K562 (cell line): Measurements from ENCODE around the gene TOM1L2. TPM values are rescaled to one million over a fixed set of nuclear protein-coding genes. Genes with fewer than 3 reads are reported as not detected.

Experiments used
- ARID2 ChIP-seq: fragments of 450-650 bp; IDR thresholded peaks from 2 replicates; pipeline ENCODE4 v1.6.1; 2017; ENCODE audit warnings: antibody characterized with exemption, mild to moderate bottlenecking
- ATF2 ChIP-seq: sonication (generic); formaldehyde crosslinking; IDR thresholded peaks from 2 replicates; pipeline ENCODE4 v1.8.1; 2022; ENCODE audit warnings: missing genetic modification reagents
- ATF4 ChIP-seq: fragments of 450-650 bp; formaldehyde crosslinking; IDR thresholded peaks from 2 replicates; pipeline ENCODE4 v1.4.0; 2022; ENCODE audit warnings: mild to moderate bottlenecking, moderate library complexity
- CREB1 ChIP-seq, 2 experiments: sonication (generic) in 1 of 2; formaldehyde crosslinking in 1 of 2; IDR thresholded peaks; 2 replicates each; pipeline versions ENCODE4 v1.6.1 to v1.8.0; 2012 to 2022; ENCODE audit warnings: inconsistent platforms in 1 of 2, mild to moderate bottlenecking in 1 of 2, missing genetic modification reagents in 1 of 2, moderate library complexity in 1 of 2
- E2F1 ChIP-seq: sonication (generic); formaldehyde crosslinking; IDR thresholded peaks from 2 replicates; pipeline ENCODE4 v1.8.1; 2023; ENCODE audit warnings: mild to moderate bottlenecking, missing genetic modification reagents, moderate library complexity
- ELK1 ChIP-seq: sonication (generic); formaldehyde crosslinking; IDR thresholded peaks from 2 replicates; pipeline ENCODE4 v1.8.1; 2022; ENCODE audit warnings: missing genetic modification reagents
- FOXJ3 ChIP-seq: sonication (generic); formaldehyde crosslinking; IDR thresholded peaks from 2 replicates; pipeline ENCODE4 v1.4.0; 2020; ENCODE audit warnings: mild to moderate bottlenecking, missing genetic modification reagents
- FOXP1 ChIP-seq: sonication (generic); formaldehyde crosslinking; IDR thresholded peaks from 2 replicates; pipeline ENCODE4 v1.8.0; 2022; ENCODE audit warnings: mild to moderate bottlenecking, missing genetic modification reagents
- KAT2B ChIP-seq: IDR thresholded peaks from one replicate; pipeline ENCODE4 v1.6.1; 2012; ENCODE audit warnings: low read depth, mild to moderate bottlenecking, control low read depth, inconsistent platforms, low read length, moderate library complexity
- NR3C1 ChIP-seq: sonication (generic); formaldehyde crosslinking; IDR thresholded peaks from 2 replicates; pipeline ENCODE4 v1.8.1; 2022; ENCODE audit warnings: missing genetic modification reagents
- PHB2 ChIP-seq: fragments of 450-650 bp; IDR thresholded peaks from 2 replicates; pipeline ENCODE4 v1.6.1; 2017; ENCODE audit warnings: low read depth
- POLR2AphosphoS5 ChIP-seq: IDR thresholded peaks from 2 replicates; pipeline ENCODE4 v1.6.1; 2011; ENCODE audit warnings: mild to moderate bottlenecking, low read depth, low read length, moderate library complexity; ENCODE audit not compliant: control insufficient read depth, insufficient read depth
- RBM39 ChIP-seq: fragments of 200-400 bp; formaldehyde crosslinking; optimal IDR thresholded peaks from 2 replicates; pipeline ENCODE3; 2018; ENCODE audit warnings: low read depth, low read length
- SLC30A9 ChIP-seq: fragments of 250-450 bp; sonication (Bioruptor Pico); IDR thresholded peaks from 2 replicates; pipeline ENCODE4 v1.8.0; 2022; ENCODE audit warnings: mild to moderate bottlenecking, moderate library complexity
- SMARCA5 ChIP-seq: fragments of 450-650 bp; IDR thresholded peaks from 2 replicates; pipeline ENCODE4 v1.6.1; 2016
- TGIF2 ChIP-seq: sonication (generic); formaldehyde crosslinking; IDR thresholded peaks from 2 replicates; pipeline ENCODE4 v1.8.1; 2022; ENCODE audit warnings: mild to moderate bottlenecking, missing genetic modification reagents, moderate library complexity
- ZKSCAN8 ChIP-seq: fragments of 200-800 bp; sonication (Bioruptor generic); IDR thresholded peaks from 2 replicates; pipeline ENCODE4 v1.6.1; 2016; ENCODE audit warnings: missing genetic modification characterization, missing compliant biosample characterization
- ZNF644 ChIP-seq: fragments of 200-800 bp; sonication (Bioruptor generic); IDR thresholded peaks from 2 replicates; pipeline ENCODE4 v1.6.1; 2016; ENCODE audit warnings: low read depth, missing genetic modification characterization, missing compliant biosample characterization
- ZNF780A ChIP-seq: fragments of 250-450 bp; sonication (Bioruptor Pico); IDR thresholded peaks from 2 replicates; pipeline ENCODE4 v1.5.0; 2021; ENCODE audit warnings: mild to moderate bottlenecking
- polyA plus RNA-seq, 8 experiments: library from polyadenylated mRNA; depleted of rRNA in 4 of 8; stranded (reverse) in 5 of 8; unstranded in 3 of 8; fragments of >200 nt; fragmentation: Nextera tagmentation in 2 of 8; fragmentation: Illumina TruSeq in 1 of 8; extraction: Ambion mirVana in 2 of 8; extraction: Trizol in 1 of 8; gene quantifications; 2 replicates each; pipeline versions ENCODE4 v1.2.1 to v1.2.3, GENCODE V29; 2011 to 2014; ENCODE audit warnings: inconsistent platforms in 1 of 8, missing spikeins in 1 of 8
- total RNA-seq, 7 experiments: library from RNA; depleted of rRNA in 6 of 7; stranded (reverse); fragments of >200 nt in 6 of 7; fragmentation: Illumina TruSeq in 2 of 7; extraction: Trizol in 2 of 7; gene quantifications; 2 replicates each; pipeline versions ENCODE4 v1.2.1 to v1.2.3, GENCODE V29; 2011 to 2021; ENCODE audit warnings: low replicate concordance in 1 of 7

Gene TOM1L2
- total and polyA plus RNA-seq, 9 of the 15 experiments (the other 6 are each of a cell fraction or from before 2014, with no cell fraction given), result 0.07 to 6.0 (median 2.5) TPM

GRCh38 chr17:17836818-17837379 lies 135.3 kb downstream of the TOM1L2 start, which contains the start of gene SREBF1 (continued):
- TF ChIP-seq POLR2AphosphoS5 (no peak), ATF4 (CRISPR knock-in tag) (0 out of 2 replicates have a peak, but pooled peaks have one; percentile 72), ARID2 (no peak), ELK1 (no peak), FOXJ3 (CRISPR knock-in tag) (no peak), SLC30A9 (no peak), CREB1 (IDR thresholded peaks at IDR 0.05) (no peak), CREB1 (CRISPR knock-in tag; IDR thresholded peaks at IDR 0.05) (no peak), ZNF644 (tag) (no peak), E2F1 (CRISPR knock-in tag) (no peak), NR3C1 (CRISPR knock-in tag) (0 out of 2 replicates have a peak, but pooled peaks have one; percentile 68), SMARCA5 (peak; percentile 65; the same call in 1 of the 2 replicates), ZKSCAN8 (CRISPR knock-in tag) (no peak), KAT2B (no peak), FOXP1 (CRISPR knock-in tag) (no peak), RBM39 (no peak), TGIF2 (CRISPR knock-in tag) (no peak), ZNF780A (no peak), ATF2 (CRISPR knock-in tag) (no peak), PHB2 (no peak)
